ENCODE measurements around the gene CYP3A5. TPM values are rescaled to one million over a fixed set of nuclear protein-coding genes. Genes with fewer than 3 reads are reported as not detected.

CYP3A5 gene
- total and polyA plus RNA-seq, 2 of the 8 experiments (the other 6 are each of a cell fraction or from before 2014, with no cell fraction given) = 0.06 TPM; not detected in 1

DNA sequence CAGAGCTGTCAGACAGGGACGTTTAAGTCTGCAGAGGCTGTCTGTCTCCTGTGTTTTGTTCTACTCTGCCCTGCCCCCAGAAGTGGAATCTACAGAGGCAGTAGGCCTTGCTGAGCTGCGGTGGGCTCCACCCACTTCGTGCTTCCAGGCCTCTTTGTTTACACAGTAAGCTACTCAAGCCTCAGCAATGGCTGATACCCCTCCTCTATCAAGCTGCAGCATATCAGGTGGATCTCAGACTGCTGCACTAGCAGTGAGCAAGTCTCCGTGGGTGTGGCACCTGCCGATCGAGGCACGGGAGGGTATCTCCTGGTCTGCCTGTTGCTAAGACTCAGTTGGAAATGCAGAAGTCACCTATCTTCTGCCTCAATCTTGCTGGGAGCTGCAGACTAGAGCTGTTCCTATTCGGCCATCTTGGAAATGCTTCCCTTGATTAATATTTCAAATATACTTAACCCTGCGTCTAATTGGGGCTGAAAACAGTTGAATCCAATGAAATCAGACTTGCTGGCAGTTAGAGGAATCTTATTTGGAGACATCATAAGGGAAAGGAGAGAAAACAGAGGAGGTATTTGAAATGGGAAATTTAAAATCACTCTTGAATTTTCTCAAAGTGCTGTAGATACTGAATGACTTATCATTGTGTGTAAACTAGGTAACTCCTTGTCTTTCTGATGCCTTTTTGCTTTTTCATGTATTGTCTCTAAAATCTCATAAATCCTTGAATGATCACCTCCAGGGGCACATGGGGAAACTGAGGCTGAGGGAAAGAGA is 13.8 kb upstream of the CYP3A5 start:
- Histone ChIP-seq H4K5ac (ENCODE audit: insufficient read length, low read depth, low read length) (peak overlapping the region; percentile 67), H3K14ac (ENCODE audit: insufficient read length) (no peak overlapping the region), H2BK5ac (ENCODE audit: low read depth, low read length) (peak overlapping the region; percentile 22; the same call in 1 of the 2 replicates), H3K36me3 (ENCODE audit: control insufficient read depth in 2 of 4, insufficient read depth in 4 of 4, low read length in 3 of 4) (no peaks in the 10 kb centered on the region), H3K79me1 (ENCODE audit: low read depth, low read length) (no peaks in the 10 kb centered on the region), H2AK5ac (ENCODE audit: low read depth, low read length) (no peak overlapping the region), H2BK120ac (replicated peaks; ENCODE audit: low read depth, low read length) (no peak overlapping the region), H3K9ac (replicated peaks in 1 of 4; ENCODE audit: extremely low read depth in 1 of 4, low read depth in 3 of 4, low read length in 3 of 4) (no peak overlapping the region), H4K20me1 (replicated peaks in 1 of 2; ENCODE audit: control insufficient read depth in 1 of 2, insufficient read depth in 2 of 2, low read length in 2 of 2) (no peaks in the 10 kb centered on the region), H3K4me2 (ENCODE audit: insufficient read depth in 1 of 2, low read depth in 2 of 2, low read length in 2 of 2) (peak overlapping the region; percentile 1 to 45; a peak in 3 of 4 replicates), H2BK15ac (ENCODE audit: low read length) (no peak overlapping the region), H3K4me3 (ENCODE audit: extremely low read depth in 1 of 4, insufficient read depth in 2 of 4, low read depth in 3 of 4, low read length in 4 of 4) (no peak overlapping the region; a peak in 1 of 8 replicates), H3K9me3 (ENCODE audit: insufficient read depth in 2 of 2, low read depth in 1 of 2, low read length in 1 of 2) (no peaks in the 10 kb centered on the region), H3K23ac (ENCODE audit: insufficient read length) (no peak overlapping the region), H2BK12ac (ENCODE audit: low read depth, low read length) (no peak overlapping the region; the same call in 1 of the 2 replicates), H3K56ac (replicated peaks; ENCODE audit: insufficient read length, low read depth, low read length) (no peak overlapping the region), H3K79me2 (ENCODE audit: control insufficient read depth in 1 of 2, insufficient read depth in 2 of 2, low read length in 2 of 2) (no peaks in the 10 kb centered on the region), H2BK20ac (ENCODE audit: low read length) (no peak overlapping the region), H3K4ac (replicated peaks; ENCODE audit: insufficient read length, low read depth, low read length) (no peak overlapping the region), H3K18ac (ENCODE audit: extremely low read depth, low read length) (peak overlapping the region; percentile 88), H3K23me2 (ENCODE audit: low read depth, low read length) (no peaks in the 10 kb centered on the region), H2AFZ (ENCODE audit: low read length) (peak overlapping the region; percentile 69), H4K8ac (ENCODE audit: extremely low read depth, insufficient read depth, low read length) (peak overlapping the region; percentile 90), H3K4me1 (replicated peaks in 1 of 4; ENCODE audit: control insufficient read depth in 3 of 4, insufficient read depth in 4 of 4, low read length in 3 of 4) (peaks cover 0 to 8% (median 0%) of the 10 kb centered on the region in 4 experiments; a peak in 3 of 7 replicates), H3K27ac (ENCODE audit: low read depth, low read length) (peak overlapping the region; percentile 53; the same call in 1 of the 2 replicates), H3K27me3 (replicated peaks in 1 of 4; ENCODE audit: control insufficient read depth in 3 of 4, extremely low read depth in 1 of 4, insufficient read depth in 3 of 4, low read length in 3 of 4) (no peaks in the 10 kb centered on the region), H4K91ac (replicated peaks; ENCODE audit: insufficient read length, low read length) (no peak overlapping the region)
- FAIRE-seq (peak; percentile 7), DNase-seq (ENCODE audit: low read depth in 1 of 2, low spot score in 2 of 2) (peak in 1 of 2 experiments; percentile 55)
- ChIA-PET POLR2A (ENCODE audit: partially characterized antibody) (interaction anchor here (0.6 to 1.1 kb wide), 2 partner anchors 41 to 146 kb away, joined by 3 to 4 read pairs; no protein-coding TSS in a partner anchor), CTCF (ENCODE audit: partially characterized antibody) (interaction anchor here (1.6 kb wide), 1 partner anchor 12 kb away, joined by 6 read pairs; no protein-coding TSS in a partner anchor)
- 68% methylated on average over 9 of the region's 9 CpGs; no CpG with 5 or more reads in 1 of the 2 experiments for WGBS, 2 experiments (ENCODE audit: extremely low coverage in 1 of 2, insufficient coverage in 1 of 2, insufficient read length in 1 of 2, insufficient replicate concordance in 2 of 2, low coverage in 1 of 2, low lambda C conversion rate in 2 of 2, missing lambda C conversion rate in 1 of 2)
- TF ChIP-seq ASH2L (IDR thresholded peaks at IDR 0.05; ENCODE audit: low read length) = peak; percentile 50
- TF ChIP-seq, protein P1, sequence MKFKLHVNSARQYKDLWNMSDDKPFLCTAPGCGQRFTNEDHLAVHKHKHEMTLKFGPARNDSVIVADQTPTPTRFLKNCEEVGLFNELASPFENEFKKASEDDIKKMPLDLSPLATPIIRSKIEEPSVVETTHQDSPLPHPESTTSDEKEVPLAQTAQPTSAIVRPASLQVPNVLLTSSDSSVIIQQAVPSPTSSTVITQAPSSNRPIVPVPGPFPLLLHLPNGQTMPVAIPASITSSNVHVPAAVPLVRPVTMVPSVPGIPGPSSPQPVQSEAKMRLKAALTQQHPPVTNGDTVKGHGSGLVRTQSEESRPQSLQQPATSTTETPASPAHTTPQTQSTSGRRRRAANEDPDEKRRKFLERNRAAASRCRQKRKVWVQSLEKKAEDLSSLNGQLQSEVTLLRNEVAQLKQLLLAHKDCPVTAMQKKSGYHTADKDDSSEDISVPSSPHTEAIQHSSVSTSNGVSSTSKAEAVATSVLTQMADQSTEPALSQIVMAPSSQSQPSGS (IDR thresholded peaks at IDR 0.05; ENCODE audit: low read length) = no peak
- TF ChIP-seq POLR2A (IDR thresholded peaks at IDR 0.05; ENCODE audit: control extremely low read depth in 1 of 2, low read depth in 2 of 2, low read length in 2 of 2) = 0 out of 3 replicates have a peak, but pooled peaks of 1 of the 2 experiments have one; percentile 18
- TF ChIP-seq JUND (IDR thresholded peaks at IDR 0.05; ENCODE audit: low read length) = no peak
- no peak for TF ChIP-seq TAF1 (IDR thresholded peaks at IDR 0.05; ENCODE audit: low read depth, low read length)
- no peak for TF ChIP-seq RAD21 (IDR thresholded peaks at IDR 0.05 in 1 of 2, conservative IDR thresholded peaks at IDR 0.05 in 1 of 2; ENCODE audit: low read depth in 2 of 2, low read length in 2 of 2)
- no peak for TF ChIP-seq SIN3A (conservative IDR thresholded peaks at IDR 0.05 in 1 of 2, IDR thresholded peaks at IDR 0.05 in 1 of 2; ENCODE audit: low read depth in 1 of 2, low read length in 2 of 2)
- no peak for TF ChIP-seq PHF8 (conservative IDR thresholded peaks at IDR 0.05; ENCODE audit: low read depth, low read length)
- TF ChIP-seq SAP30 (IDR thresholded peaks at IDR 0.05; ENCODE audit: insufficient read depth, insufficient replicate concordance, low read length) = no peak

Measured in H1 (cell line).